Adipose tissue (tissue), 3 donors: Measurements from ENCODE around the gene RCAN1. TPM values are rescaled to one million over a fixed set of nuclear protein-coding genes. Genes with fewer than 3 reads are reported as not detected.

Experiments used
- H3K27ac ChIP-seq: one replicate; pipeline ENCODE4 v1.5.1; 2013; ENCODE audit warnings: low read depth, low read length
- WGBS, 3 donors: extraction: QIAGEN DNeasy Blood & Tissue Kit; methylation state at CpG; one replicate each; pipeline ENCODE4 v1.1.7; 2013; 5-methylcytosine and 5-hydroxymethylcytosine counted together
- polyA plus RNA-seq, 3 donors: library from polyadenylated mRNA; stranded (reverse); fragments of 200-250 nt; gene quantifications; one replicate each; pipeline ENCODE4 v1.2.3, GENCODE V29; 2013
- donor health status: healthy with polysubstance abuse.
- donor health status: Bipolar disorder and iron deficiency.
- donor health status: healthy.

RCAN1 gene
- polyA plus RNA-seq, 3 donors = 10.3 to 71.5 (median 59.2) TPM

GRCh38 chr21:34528131-34528561 is 86.8 kb downstream of the RCAN1 start:
- WGBS, 3 donors = 45 to 58% (median 51%) methylated on average over 3 of the region's 3 CpGs

GRCh38 chr21:34526618-34527290 is 88.2 kb downstream of the RCAN1 start:
- 8 to 18% (median 9%) methylated on average over 10 of the region's 10 CpGs for WGBS, 3 donors
- H3K27ac ChIP-seq = peak overlapping the region; percentile 73

More at GRCh38 chr21:34528131-34528561, 86.8 kb downstream of the RCAN1 start:
- H3K27ac ChIP-seq = no peak overlapping the region

- 29 to 31% (median 30%) methylated on average over 5 of the region's 5 CpGs for WGBS, 3 donors
- H3K27ac ChIP-seq = no peak overlapping the region
Measured at GRCh38 chr21:34526241-34526617, 88.7 kb downstream of the RCAN1 start.

GRCh38 chr21:34524646-34525601 is 90.0 kb downstream of the RCAN1 start:
- H3K27ac ChIP-seq = no peak overlapping the region
- 49 to 71% (median 69%) methylated on average over 31 of the region's 31 CpGs for WGBS, 3 donors

GRCh38 chr21:34523019-34523555 is 91.8 kb downstream of the RCAN1 start:
- WGBS, 3 donors = 63 to 96% (median 91%) methylated on average over 7 of the region's 7 CpGs
- H3K27ac ChIP-seq = no peak overlapping the region

GRCh38 chr21:34522284-34522683 is 92.6 kb downstream of the RCAN1 start:
- H3K27ac ChIP-seq = no peak overlapping the region
- 46 to 75% (median 64%) methylated on average over 6 of the region's 6 CpGs for WGBS, 3 donors

- no peak overlapping the region for H3K27ac ChIP-seq
- 89 to 97% (median 95%) methylated on average over 7 of the region's 7 CpGs for WGBS, 3 donors
Measured at GRCh38 chr21:34521561-34521960, 93.4 kb downstream of the RCAN1 start.

GRCh38 chr21:34520764-34521508 is 94.0 kb downstream of the RCAN1 start:
- WGBS, 3 donors = 81 to 91% (median 85%) methylated on average over 20 of the region's 20 CpGs
- H3K27ac ChIP-seq = no peak overlapping the region

GRCh38 chr21:34520281-34520680 is 94.6 kb downstream of the RCAN1 start:
- 77 to 89% (median 81%) methylated on average over 6 of the region's 6 CpGs for WGBS, 3 donors
- no peak overlapping the region for H3K27ac ChIP-seq

- 89 to 98% (median 97%) methylated on average over 8 of the region's 8 CpGs for WGBS, 3 donors
- H3K27ac ChIP-seq = no peak overlapping the region
Measured at GRCh38 chr21:34519694-34520093, 95.2 kb downstream of the RCAN1 start.

- no peak overlapping the region for H3K27ac ChIP-seq
- 79 to 97% (median 83%) methylated on average over 4 of the region's 4 CpGs for WGBS, 3 donors
Measured at GRCh38 chr21:34519016-34519415, 95.9 kb downstream of the RCAN1 start.

- H3K27ac ChIP-seq = no peak overlapping the region
- WGBS, 3 donors = 67 to 89% (median 73%) methylated on average over 5 of the region's 5 CpGs
Measured at GRCh38 chr21:34518301-34518700, 96.6 kb downstream of the RCAN1 start.

- 72 to 84% (median 79%) methylated on average over 22 of the region's 22 CpGs for WGBS, 3 donors
- H3K27ac ChIP-seq = no peak overlapping the region
Measured at GRCh38 chr21:34517491-34518245, 97.2 kb downstream of the RCAN1 start.

- WGBS, 3 donors = 62 to 88% (median 69%) methylated on average over 5 of the region's 5 CpGs
Measured at GRCh38 chr21:34517039-34517438, 97.9 kb downstream of the RCAN1 start.

GRCh38 chr21:34514576-34515115 is 100.3 kb downstream of the RCAN1 start:
- no peak overlapping the region for H3K27ac ChIP-seq
- 90 to 95% (median 90%) methylated on average over 10 of the region's 10 CpGs for WGBS, 3 donors

More at GRCh38 chr21:34517039-34517438, 97.9 kb downstream of the RCAN1 start:
- H3K27ac ChIP-seq = no peak overlapping the region

- 69 to 100% (median 80%) methylated on average over 2 of the region's 2 CpGs for WGBS, 3 donors
- no peak overlapping the region for H3K27ac ChIP-seq
Measured at GRCh38 chr21:34513129-34513675, 101.7 kb downstream of the RCAN1 start.

- peak within 1 kb of the TSS; percentile 73 for H3K27ac ChIP-seq
- 62 to 92% (median 74%) methylated on average over 14 of the region's 14 CpGs for WGBS, 3 donors
Measured at GRCh38 chr21:34511787-34512455, 103.0 kb downstream of the RCAN1 start, which contains the start of gene KCNE1. KCNE1 (minus strand) TSS chr21:34512210; CDS start chr21:34449634, 62,576 bp downstream.
